B cell (primary cell): ENCODE data around the gene TNRC6B. TPM values are rescaled to one million over a fixed set of nuclear protein-coding genes. Genes with fewer than 3 reads are reported as not detected.
"Not testable (repeated sequence)": the region's sequence is repeated elsewhere in the genome, so short reads cannot be mapped to it uniquely, and the experiment has no call there.

Experiments
- ATAC-seq: fragments of 200-7000 bp; cut with Tn5 transposase; one replicate; pipeline ENCODE4 v1.10.0; 2021; ENCODE audit warnings: low read depth, mild to moderate bottlenecking, moderate number of reproducible peaks, moderate library complexity
- CTCF ChIA-PET: fragments of 350-600 bp; sonication (Branson Sonifier 250); formaldehyde crosslinking; loops from one replicate; lab custom pipeline; 2021; ENCODE audit warnings: antibody characterized with exemption, inconsistent platforms; lab: Charles Lee
- POLR2A ChIA-PET: fragments of 350-600 bp; sonication (Branson Sonifier 250); formaldehyde crosslinking; loops from one replicate; lab custom pipeline; 2021; ENCODE audit warnings: antibody characterized with exemption; lab: Charles Lee
- DNase-seq: peaks from one replicate; pipeline ENCODE4 v3.0.0; 2013
- H2AFZ ChIP-seq: 2 replicates; pipeline ENCODE4 v1.6.1; 2012; ENCODE audit warnings: mild to moderate bottlenecking, low read depth, low read length; ENCODE audit not compliant: insufficient read depth, poor library complexity, severe bottlenecking
- H3K27ac ChIP-seq, 2 donors: 1 replicate in 1 of 2; 2 replicates in 1 of 2; pipeline ENCODE4 v1.5.1; 2012 to 2013; ENCODE audit warnings: low read length in 2 of 2, mild to moderate bottlenecking in 2 of 2, moderate library complexity in 1 of 2
- H3K27me3 ChIP-seq, 4 experiments: fragments of 200-600 bp in 1 of 4; sonication (generic) in 1 of 4; replicated peaks in 1 of 4; 1 replicate in 2 of 4; 2 replicates in 2 of 4; pipeline versions ENCODE4 v1.6.1 to v1.7.0; 2013 to 2016; ENCODE audit warnings: low read length in 3 of 4, mild to moderate bottlenecking in 2 of 4, mixed read lengths in 1 of 4, moderate library complexity in 1 of 4; ENCODE audit not compliant: insufficient read depth in 4 of 4, control insufficient read depth in 3 of 4; ENCODE audit errors: control extremely low read depth in 1 of 4
- H3K36me3 ChIP-seq, 2 experiments: replicated peaks in 1 of 2; 1 replicate in 1 of 2; 2 replicates in 1 of 2; pipeline versions ENCODE4 v1.6.1 to v1.7.1; 2013; ENCODE audit warnings: low read length in 1 of 2; ENCODE audit not compliant: insufficient read depth in 2 of 2, control insufficient read depth in 1 of 2; ENCODE audit errors: control extremely low read depth in 1 of 2, extremely low read depth in 1 of 2
- H3K4me1 ChIP-seq, 2 donors: fragments of 200-600 bp in 1 of 2; sonication (generic) in 1 of 2; 1 replicate in 1 of 2; 2 replicates in 1 of 2; pipeline versions ENCODE4 v1.5.1 to v1.6.1; 2013 to 2017; ENCODE audit warnings: low read length in 2 of 2; ENCODE audit not compliant: control insufficient read depth in 2 of 2, insufficient read depth in 2 of 2
- H3K4me2 ChIP-seq: replicated peaks from 2 replicates; pipeline ENCODE3; 2012; ENCODE audit warnings: mild to moderate bottlenecking, low read depth, low read length; ENCODE audit not compliant: poor library complexity, severe bottlenecking
- H3K4me3 ChIP-seq, 5 experiments: fragments of 200-600 bp in 1 of 5; sonication (generic) in 1 of 5; 1 replicate in 3 of 5; 2 replicates in 2 of 5; pipeline versions ENCODE4 v1.5.1 to v1.7.0; 2011 to 2016; ENCODE audit warnings: low read length in 4 of 5, mild to moderate bottlenecking in 4 of 5, low read depth in 2 of 5, control low read depth in 1 of 5, moderate library complexity in 1 of 5; ENCODE audit not compliant: insufficient read depth in 1 of 5; ENCODE audit errors: control extremely low read depth in 1 of 5, extremely low read depth in 1 of 5
- H3K79me2 ChIP-seq: fragments of 200-600 bp; sonication (generic); one replicate; pipeline ENCODE4 v1.6.0; 2016; ENCODE audit warnings: low read length; ENCODE audit not compliant: control insufficient read depth, insufficient read depth
- H3K9ac ChIP-seq: fragments of 200-600 bp; sonication (generic); 2 replicates; pipeline ENCODE4 v1.6.1; 2017; ENCODE audit warnings: mild to moderate bottlenecking, low read length, moderate library complexity
- H3K9me3 ChIP-seq, 3 donors: one replicate each; pipeline versions ENCODE4 v1.6.1 to v1.7.1; 2013; ENCODE audit warnings: low read length in 2 of 3; ENCODE audit not compliant: control insufficient read depth in 2 of 3, insufficient read depth in 1 of 3; ENCODE audit errors: control extremely low read depth in 1 of 3
- H4K20me1 ChIP-seq: 2 replicates; pipeline ENCODE4 v1.6.0; 2012; ENCODE audit warnings: mild to moderate bottlenecking, low read length; ENCODE audit not compliant: insufficient read depth, control insufficient read depth, poor library complexity, severe bottlenecking
- H3K27ac Mint-ChIP-seq: one replicate; pipeline ENCODE4 v1.8.0; 2021; ENCODE audit warnings: mixed read lengths
- H3K27me3 Mint-ChIP-seq: one replicate; pipeline ENCODE4 v1.8.0; 2021; ENCODE audit warnings: mixed read lengths
- H3K4me1 Mint-ChIP-seq: one replicate; pipeline ENCODE4 v1.8.0; 2021; ENCODE audit warnings: mixed read lengths
- H3K4me3 Mint-ChIP-seq: one replicate; pipeline ENCODE4 v1.8.0; 2021; ENCODE audit warnings: mixed read lengths
- H3K9me3 Mint-ChIP-seq: one replicate; pipeline ENCODE4 v1.8.0; 2022; ENCODE audit warnings: mixed read lengths; ENCODE audit not compliant: insufficient read depth
- EZH2 ChIP-seq: IDR thresholded peaks from 2 replicates; pipeline ENCODE4 v1.6.1; 2012; ENCODE audit warnings: borderline replicate concordance, low read depth, mild to moderate bottlenecking, moderate library complexity, low read length; ENCODE audit not compliant: insufficient read depth, poor library complexity, severe bottlenecking
- WGBS: methylation state at CpG from one replicate; pipeline ENCODE4 v1.1.5; 2013; ENCODE audit warnings: missing lambda C conversion rate; ENCODE audit not compliant: insufficient coverage; 5-methylcytosine and 5-hydroxymethylcytosine counted together
- intact Hi-C: fragments of 100-400 bp; cut with micrococcal nuclease; formaldehyde crosslinking; loops from one replicate; pipeline ENCODE4 v1.10.0; 2022
- polyA plus RNA-seq: library from polyadenylated mRNA; depleted of rRNA; stranded (reverse); fragments of >200 nt; gene quantifications from 2 replicates; pipeline ENCODE4 v1.2.3, GENCODE V29; 2012
- total RNA-seq, 2 donors: library from RNA; stranded (reverse); fragments of 120-200 nt in 1 of 2; gene quantifications; 1 replicate in 1 of 2; 2 replicates in 1 of 2; pipeline versions ENCODE4 v1.2.3 to v1.2.4, GENCODE V29; 2013 to 2022
- TF ChIP-seq, protein P1 (sequence below): fragments of 200-600 bp; IDR thresholded peaks from one replicate; pipeline ENCODE4 v1.8.0; 2022; ENCODE audit warnings: antibody characterized with exemption, mild to moderate bottlenecking

The TNRC6B gene
- total and polyA plus RNA-seq, 2 donors (not counting 1 experiment from before 2014, with no cell fraction given) = 28.8 to 210 TPM

DNA sequence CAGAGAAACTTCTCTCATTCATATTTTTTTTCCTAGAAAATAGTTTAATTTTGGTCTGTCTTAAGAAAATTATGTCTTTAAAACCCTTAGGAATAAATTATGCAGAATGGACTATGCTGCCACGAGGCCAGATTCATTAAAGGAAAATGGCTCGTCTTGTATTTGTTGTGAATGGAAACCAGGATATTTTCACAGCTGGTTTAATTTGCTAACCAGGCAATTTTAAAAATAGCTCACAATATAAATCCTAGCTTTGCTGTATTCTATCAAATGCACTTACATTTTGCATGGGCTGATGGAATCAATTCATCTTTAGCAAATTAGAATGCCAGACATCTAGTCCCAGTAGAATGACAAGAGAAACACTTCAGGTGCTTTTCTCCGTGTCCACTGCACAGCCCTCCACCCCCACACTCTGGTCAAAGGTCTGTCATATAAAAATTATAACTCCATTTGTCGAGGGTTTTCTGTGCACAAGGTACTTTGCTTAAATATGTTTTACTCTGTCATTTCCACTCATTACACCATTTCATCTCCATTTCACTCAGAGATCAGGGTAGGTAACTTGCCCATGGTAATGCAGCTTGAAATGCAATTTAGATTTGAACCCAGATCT lies 20.3 kb upstream of the TNRC6B start:
- H3K27me3 ChIP-seq = no peaks in the 10 kb centered on the region
- H3K4me1 Mint-ChIP-seq = peaks cover 5% of the 10 kb centered on the region
- H4K20me1 ChIP-seq = peaks cover 11% of the 10 kb centered on the region
- H3K9ac ChIP-seq = no peak overlapping the region
- H3K27ac ChIP-seq = no peak overlapping the region
- 100% methylated on average over 1 of the region's 4 CpGs for WGBS
- no peak overlapping the region for H3K4me3 Mint-ChIP-seq
- no peaks in the 10 kb centered on the region for H3K9me3 ChIP-seq
- intact Hi-C loops = no loop called here
- H3K4me1 ChIP-seq = no peaks in the 10 kb centered on the region
- ChIA-PET CTCF (interaction anchor here (0.7 kb wide), 1 partner anchor 83 kb away, joined by 3 read pairs; no protein-coding TSS in a partner anchor), POLR2A (interaction anchor here (0.6 kb wide), 1 partner anchor 71 kb away, joined by 3 read pairs; no protein-coding TSS in a partner anchor)
- H3K9me3 Mint-ChIP-seq = no peaks in the 10 kb centered on the region
- no peaks in the 10 kb centered on the region for H3K27me3 Mint-ChIP-seq
- ATAC-seq (no peak), DNase-seq (no peak)
- TF ChIP-seq EZH2 = no peak
- TF ChIP-seq, protein P1, sequence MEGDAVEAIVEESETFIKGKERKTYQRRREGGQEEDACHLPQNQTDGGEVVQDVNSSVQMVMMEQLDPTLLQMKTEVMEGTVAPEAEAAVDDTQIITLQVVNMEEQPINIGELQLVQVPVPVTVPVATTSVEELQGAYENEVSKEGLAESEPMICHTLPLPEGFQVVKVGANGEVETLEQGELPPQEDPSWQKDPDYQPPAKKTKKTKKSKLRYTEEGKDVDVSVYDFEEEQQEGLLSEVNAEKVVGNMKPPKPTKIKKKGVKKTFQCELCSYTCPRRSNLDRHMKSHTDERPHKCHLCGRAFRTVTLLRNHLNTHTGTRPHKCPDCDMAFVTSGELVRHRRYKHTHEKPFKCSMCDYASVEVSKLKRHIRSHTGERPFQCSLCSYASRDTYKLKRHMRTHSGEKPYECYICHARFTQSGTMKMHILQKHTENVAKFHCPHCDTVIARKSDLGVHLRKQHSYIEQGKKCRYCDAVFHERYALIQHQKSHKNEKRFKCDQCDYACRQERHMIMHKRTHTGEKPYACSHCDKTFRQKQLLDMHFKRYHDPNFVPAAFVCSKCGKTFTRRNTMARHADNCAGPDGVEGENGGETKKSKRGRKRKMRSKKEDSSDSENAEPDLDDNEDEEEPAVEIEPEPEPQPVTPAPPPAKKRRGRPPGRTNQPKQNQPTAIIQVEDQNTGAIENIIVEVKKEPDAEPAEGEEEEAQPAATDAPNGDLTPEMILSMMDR = no peak
- no peak overlapping the region for H2AFZ ChIP-seq
- no peak overlapping the region for H3K27ac Mint-ChIP-seq
- no peak overlapping the region for H3K4me2 ChIP-seq
- H3K36me3 ChIP-seq = peaks cover 5 to 38% of the 10 kb centered on the region in 2 experiments
- no peak overlapping the region for H3K4me3 ChIP-seq
- peaks cover 38% of the 10 kb centered on the region for H3K79me2 ChIP-seq

DNA sequence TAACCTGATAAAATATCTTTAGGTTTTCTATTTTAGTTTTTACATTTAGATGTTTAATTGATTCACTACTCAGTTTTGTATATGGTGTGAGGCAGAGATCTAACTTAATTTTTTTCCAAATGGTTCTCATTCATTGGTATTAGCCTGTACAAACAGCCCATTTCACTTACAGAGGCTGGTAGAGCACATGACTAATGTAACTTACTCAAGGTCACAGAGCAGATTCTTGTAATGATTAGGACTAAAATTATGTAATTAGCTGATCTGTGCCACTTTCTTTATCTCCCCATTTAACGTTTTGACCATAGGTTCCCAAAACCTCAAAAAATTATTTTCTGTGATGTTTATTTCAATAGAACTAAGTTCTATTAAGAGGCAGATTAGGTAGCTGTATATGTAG lies 16.5 kb upstream of the TNRC6B start:
- no peak overlapping the region for H3K9ac ChIP-seq
- POLR2A ChIA-PET = no interaction called here
- Mint-ChIP-seq H3K27ac (no peak overlapping the region), H3K9me3 (no peaks in the 10 kb centered on the region), H3K4me3 (no peak overlapping the region), H3K4me1 (no peaks in the 10 kb centered on the region), H3K27me3 (no peaks in the 10 kb centered on the region)
- DNase-seq = no peak
- no peak for ATAC-seq
- H3K9me3 ChIP-seq = peaks cover 3 to 12% (median 3%) of the 10 kb centered on the region in 3 donors
- H3K27ac ChIP-seq = no peak overlapping the region
- H3K4me3 ChIP-seq = no peak overlapping the region
- CTCF ChIA-PET = no interaction called here
- H3K36me3 ChIP-seq = peaks cover 5 to 48% of the 10 kb centered on the region in 2 experiments
- no peak overlapping the region for H2AFZ ChIP-seq
- intact Hi-C loops = no loop called here
- no peaks in the 10 kb centered on the region for H3K4me1 ChIP-seq
- TF ChIP-seq, protein P1 = no peak
- TF ChIP-seq EZH2 = no peak
- H3K27me3 ChIP-seq = no peaks in the 10 kb centered on the region
- no peak overlapping the region for H3K4me2 ChIP-seq
- no CpG with 5 or more reads among the region's 1 CpG for whole genome bisulfite sequencing
- H4K20me1 ChIP-seq = peaks cover 23% of the 10 kb centered on the region
- H3K79me2 ChIP-seq = peaks cover 47% of the 10 kb centered on the region

DNA sequence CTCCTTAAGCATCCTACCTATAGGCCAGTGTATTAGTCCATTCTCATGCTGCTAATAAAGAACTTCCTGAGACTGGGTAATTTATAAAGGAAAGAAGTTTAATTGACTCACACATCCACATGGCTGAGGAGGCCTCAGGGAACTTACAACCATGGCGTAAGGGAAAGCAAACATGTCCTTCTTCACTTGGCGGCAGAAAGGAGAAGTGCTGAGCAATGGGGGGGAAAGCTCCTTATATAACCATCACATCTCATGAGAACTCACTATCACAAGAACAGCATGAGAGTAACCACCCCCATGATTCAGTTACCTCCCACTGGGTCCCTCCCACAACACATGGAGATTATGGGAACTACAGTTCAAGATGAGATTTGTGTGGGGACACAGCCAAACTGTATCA lies 12.2 kb upstream of the TNRC6B start:
- Histone ChIP-seq H3K9me3 (peaks cover 3 to 12% (median 3%) of the 10 kb centered on the region in 3 donors), H3K79me2 (peaks cover 59% of the 10 kb centered on the region), H4K20me1 (peaks cover 20% of the 10 kb centered on the region), H3K36me3 (peaks cover 3 to 46% of the 10 kb centered on the region in 2 experiments)
- POLR2A ChIA-PET = interaction anchor here (0.6 to 0.7 kb wide), 2 partner anchors 112 to 129 kb away, joined by 4 to 7 read pairs; no protein-coding TSS in a partner anchor
- H3K4me1 ChIP-seq, H3K9me3 Mint-ChIP-seq, DNase-seq, H2AFZ ChIP-seq, CTCF ChIA-PET, H3K27ac Mint-ChIP-seq, H3K4me3 ChIP-seq, intact Hi-C loops, H3K9ac ChIP-seq, H3K27me3 Mint-ChIP-seq, H3K27ac ChIP-seq, H3K4me3 Mint-ChIP-seq, H3K27me3 ChIP-seq, ATAC-seq, H3K4me2 ChIP-seq, H3K4me1 Mint-ChIP-seq: not testable (repeated sequence)
- WGBS = no CpG with 5 or more reads among the region's 2 CpGs
